Cardiac ventricle fibroblast (primary cell): ENCODE data around the gene SPSB2. TPM values are rescaled to one million over a fixed set of nuclear protein-coding genes. Genes with fewer than 3 reads are reported as not detected.

Experiments
- total RNA-seq: library from RNA; depleted of rRNA; stranded (reverse); fragments of >200 nt; gene quantifications from 2 replicates; pipeline ENCODE4 v1.2.3, GENCODE V29; 2015

SPSB2 gene, protein sequence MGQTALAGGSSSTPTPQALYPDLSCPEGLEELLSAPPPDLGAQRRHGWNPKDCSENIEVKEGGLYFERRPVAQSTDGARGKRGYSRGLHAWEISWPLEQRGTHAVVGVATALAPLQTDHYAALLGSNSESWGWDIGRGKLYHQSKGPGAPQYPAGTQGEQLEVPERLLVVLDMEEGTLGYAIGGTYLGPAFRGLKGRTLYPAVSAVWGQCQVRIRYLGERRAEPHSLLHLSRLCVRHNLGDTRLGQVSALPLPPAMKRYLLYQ
- 8.2 and 8.3 TPM in 2 replicates for total RNA-seq

DNA sequence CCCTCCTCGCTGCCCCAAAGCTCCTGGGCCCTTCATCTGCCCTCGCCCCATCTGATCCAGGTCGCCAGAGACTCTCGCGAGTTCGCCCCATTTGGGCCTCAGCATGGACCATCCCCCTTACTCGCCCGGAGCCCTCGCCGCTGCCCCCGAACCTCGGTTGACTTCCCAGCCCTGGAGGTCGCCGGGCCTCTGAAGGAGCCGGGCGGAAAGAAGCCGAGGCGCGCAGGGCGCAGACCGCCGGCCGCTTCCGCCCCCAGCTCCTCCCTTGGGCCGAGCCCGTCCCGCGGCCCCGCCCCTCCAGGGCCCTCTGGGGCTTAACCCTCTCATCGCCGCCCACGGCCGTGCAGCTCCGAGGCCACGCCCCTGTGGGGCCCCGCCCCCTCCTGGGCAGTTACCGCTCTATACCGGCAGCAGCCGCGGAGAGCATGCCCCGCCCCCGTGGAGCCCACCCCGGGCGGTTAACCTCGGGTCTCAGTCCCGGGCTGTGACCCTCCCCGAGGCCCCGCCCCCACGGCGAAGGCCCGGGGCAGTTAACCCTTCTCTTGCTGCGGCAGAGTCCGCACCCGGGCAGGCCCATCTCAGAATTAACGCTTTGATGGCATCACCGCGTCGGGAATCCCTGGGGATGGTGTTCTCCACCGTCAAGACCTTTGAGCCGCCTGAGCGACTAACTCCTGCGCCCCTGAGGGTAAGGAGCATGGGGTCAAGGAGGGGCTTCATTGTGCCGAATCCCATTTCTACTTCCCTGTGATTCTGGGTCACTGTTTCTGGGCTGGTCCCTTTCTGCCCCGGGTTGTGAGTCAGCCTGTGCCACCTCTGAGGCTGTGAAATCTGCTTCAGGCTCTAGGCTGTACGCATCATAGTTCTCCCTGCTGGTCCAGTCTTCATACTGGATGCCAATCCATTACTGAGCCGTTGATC, at the start of gene SPSB2:
SPSB2 (minus strand) TSS at position 210 of the 921 bp plus-strand sequence. CDS start 402 bp downstream, outside the sequence.

GRCh38 chr12:6914246-6914946, 41.3 kb upstream of the SPSB2 start, which contains the start of gene ENO2:
Gene ENO2 (plus strand): TSS chr12:6914580. CDS start chr12:6915833, 1,253 bp downstream.

GRCh38 chr12:6904280-6905276, 31.5 kb upstream of the SPSB2 start, which contains the start of gene LRRC23:
Gene LRRC23 (plus strand): TSS chr12:6904822. CDS start chr12:6905634, 812 bp downstream.

DNA sequence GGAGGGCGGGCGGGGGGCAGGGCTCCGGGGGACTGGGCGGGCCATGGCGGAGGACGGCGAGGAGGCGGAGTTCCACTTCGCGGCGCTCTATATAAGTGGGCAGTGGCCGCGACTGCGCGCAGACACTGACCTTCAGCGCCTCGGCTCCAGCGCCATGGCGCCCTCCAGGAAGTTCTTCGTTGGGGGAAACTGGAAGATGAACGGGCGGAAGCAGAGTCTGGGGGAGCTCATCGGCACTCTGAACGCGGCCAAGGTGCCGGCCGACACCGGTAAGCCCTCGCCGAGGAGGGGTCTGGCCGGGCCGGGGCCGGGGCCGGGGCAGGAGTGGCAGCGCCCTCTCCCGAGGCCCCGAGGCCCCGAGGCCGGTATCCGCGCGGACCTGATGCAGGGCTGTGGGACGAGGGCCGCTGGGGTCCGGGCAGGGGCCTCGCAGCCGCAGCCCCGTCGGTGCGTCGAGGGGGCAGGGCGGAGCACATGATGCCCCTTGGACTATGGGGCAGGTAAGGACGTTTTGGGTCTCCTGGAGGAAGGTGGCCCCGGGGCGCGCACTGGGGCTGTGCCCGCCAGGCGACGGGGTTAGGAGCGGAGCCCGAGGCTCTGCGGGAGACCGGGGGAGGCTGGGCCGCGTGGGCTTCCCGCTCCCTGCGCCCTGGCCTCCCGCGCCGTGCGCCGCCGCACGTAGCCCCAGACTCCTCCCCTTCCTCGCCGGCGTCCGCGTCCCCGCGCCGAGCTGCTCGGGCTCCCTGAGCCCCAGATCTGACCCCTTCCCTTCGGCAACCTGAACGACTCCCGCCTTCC, 5.5 kb downstream of the SPSB2 start, which contains the start of gene TPI1:
TPI1 (plus strand) TSS at position 119 of the 798 bp plus-strand sequence; CDS start at position 155, 36 bp downstream.

DNA sequence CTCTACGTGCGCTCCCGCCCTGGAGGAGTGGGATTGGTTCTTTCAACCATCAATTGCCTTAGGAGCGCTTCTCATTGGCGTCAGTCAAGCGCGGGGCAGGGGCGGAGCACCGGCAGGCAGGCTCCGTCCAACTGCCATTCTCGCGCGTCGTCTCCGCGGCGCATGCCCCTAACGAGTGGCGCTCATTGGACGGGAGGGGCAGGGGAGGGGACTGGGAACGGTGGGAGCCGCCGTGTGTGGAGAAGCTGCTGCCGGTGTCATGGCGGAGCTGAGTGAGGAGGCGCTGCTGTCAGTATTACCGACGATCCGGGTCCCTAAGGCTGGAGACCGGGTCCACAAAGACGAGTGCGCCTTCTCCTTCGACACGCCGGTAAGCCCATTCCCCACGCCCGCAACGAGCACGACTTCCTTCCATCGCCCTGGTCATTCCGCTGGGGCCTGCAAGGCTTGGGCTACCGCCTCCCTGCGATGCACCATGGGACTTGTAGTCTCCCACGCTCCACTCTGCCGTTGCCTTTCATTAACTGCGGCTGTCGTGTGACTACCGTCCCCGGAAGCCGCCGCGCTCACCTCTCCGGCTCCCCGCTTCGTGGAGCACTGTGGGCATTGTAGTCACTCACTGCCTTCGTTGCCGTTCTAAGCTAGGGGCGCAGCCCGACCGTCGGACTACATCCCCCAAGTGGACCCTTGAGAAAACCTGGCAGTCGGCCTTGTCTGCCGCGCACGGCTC, 21.0 kb downstream of the SPSB2 start, which contains the start of gene USP5:
USP5 (plus strand) TSS at position 230 of the 730 bp plus-strand sequence; CDS start at position 260, 30 bp downstream.

DNA sequence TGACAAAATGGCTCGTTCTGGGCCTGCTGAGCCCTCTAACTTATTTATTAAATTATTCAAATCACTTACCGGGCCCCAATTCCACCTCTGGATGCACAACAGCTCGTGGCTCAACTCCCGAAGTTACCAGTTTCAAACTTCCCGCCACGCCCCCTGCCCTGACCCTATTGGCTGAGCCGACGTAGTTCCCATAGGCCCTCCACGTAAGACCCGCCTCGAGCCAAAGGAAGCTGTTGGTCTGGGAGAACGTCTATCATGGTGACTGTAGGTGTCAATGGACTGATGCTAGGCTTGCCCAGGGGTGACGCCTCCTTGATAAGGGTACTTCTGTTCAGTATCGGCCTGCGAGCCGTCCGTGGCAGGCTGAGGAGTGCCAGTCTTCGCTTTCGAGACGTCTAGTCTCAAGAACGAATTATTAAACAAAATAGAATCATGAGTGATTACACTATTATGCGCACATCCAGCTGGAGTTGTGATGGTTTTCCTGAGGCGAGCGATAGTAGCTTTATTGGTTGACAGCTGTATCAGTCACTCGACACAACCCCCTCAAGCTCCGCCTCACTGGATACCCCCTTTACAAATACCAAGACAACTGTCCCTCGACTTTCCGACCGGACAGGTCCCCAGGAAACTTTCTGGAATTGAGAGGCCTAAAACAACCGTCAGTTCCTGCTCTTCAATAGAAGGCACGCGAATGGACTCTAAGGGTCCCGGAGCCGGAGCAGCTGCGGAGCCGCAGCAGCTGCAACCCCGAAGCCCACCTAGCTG, 21.8 kb downstream of the SPSB2 start, which contains the start of gene CDCA3:
CDCA3 (minus strand) TSS at position 134 of the 768 bp plus-strand sequence. CDS start 334 bp downstream, outside the sequence.

DNA sequence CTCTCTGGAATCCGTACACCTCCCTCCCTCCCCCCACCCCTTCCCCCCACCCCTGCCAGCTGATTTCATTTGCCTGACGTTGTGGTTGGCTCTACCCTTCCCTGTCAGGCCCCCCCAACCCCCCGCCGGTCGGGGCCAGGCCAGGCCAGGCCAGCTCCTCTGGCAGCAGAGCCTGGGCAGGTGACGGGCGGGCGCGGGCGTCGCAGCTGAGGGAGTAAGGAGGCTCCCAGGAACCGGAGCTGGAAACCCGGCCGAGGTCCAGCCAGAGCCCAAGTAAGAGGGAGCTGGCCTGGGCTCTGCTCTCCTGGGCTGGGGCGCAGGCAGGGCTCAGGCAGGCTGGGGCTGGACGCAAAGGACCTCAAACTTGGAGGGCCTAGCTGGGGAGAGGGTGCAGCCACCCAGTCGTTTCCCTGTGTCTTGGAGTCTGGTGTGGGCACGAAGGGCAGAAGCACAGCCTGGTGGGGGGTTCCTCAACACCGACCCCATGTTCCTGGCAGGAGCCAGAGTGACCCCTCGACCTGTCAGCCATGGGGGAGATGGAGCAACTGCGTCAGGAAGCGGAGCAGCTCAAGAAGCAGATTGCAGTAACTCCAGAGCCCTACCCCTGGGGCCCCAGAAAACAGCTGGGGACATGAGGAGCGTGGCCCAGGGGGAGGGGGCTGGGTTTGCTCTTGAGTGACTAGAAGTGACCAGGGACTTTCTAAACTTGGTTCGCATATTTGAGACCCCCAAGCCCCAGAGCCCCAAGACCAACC, 32.2 kb downstream of the SPSB2 start, which contains the start of gene GNB3:
GNB3 (plus strand) TSS at position 165 of the 755 bp plus-strand sequence; CDS start at position 528, 363 bp downstream.

GRCh38 chr12:6827982-6828780, 44.9 kb downstream of the SPSB2 start, which contains the start of gene P3H3:
Gene P3H3 (plus strand): TSS chr12:6828407. CDS start chr12:6828441, 34 bp downstream.

DNA sequence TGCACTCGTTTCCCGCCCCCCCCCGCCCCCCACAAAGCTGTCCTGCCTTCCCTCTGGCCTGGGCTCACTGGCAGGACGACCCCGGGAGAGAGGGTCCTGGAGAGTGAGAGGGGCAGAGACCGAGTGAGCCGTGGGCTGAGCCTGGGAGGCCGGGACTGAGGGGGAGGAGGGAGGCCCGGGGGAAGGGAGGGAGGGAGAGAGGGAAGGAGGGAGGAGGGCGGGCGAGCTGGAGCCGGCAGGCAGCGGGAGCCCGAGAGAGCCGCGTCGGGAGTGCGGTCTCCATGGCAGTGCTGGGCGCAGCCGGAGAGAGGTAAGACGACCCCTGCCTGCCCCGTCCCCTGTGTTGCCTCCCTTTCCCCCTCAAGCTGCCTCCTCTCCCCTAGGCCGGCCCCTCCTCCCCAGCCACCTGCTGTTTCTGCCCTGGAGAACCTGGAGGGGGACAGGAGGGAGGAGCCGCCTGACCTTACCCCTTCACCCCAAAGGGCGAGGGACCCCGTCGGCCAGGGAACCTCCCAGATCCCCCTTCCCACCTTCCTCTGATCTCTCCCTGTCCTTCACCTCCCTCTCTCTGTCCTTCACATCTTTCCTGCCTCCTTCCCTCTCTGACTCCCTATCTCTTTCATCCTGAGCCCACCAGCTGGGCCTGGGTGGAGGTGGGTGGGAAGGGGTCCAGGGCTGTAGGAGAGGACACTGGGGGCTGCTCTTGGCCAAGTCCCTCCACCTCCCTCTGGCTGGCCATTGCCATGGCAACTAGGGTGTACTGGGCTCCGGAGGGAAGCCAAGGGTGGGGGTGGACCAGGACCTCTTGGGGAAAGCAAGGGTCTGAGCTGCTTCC, 51.3 kb downstream of the SPSB2 start, which contains the start of gene GPR162:
GPR162 (plus strand) TSS at position 231 of the 835 bp plus-strand sequence. CDS start 2,078 bp downstream, outside the sequence.

Other genes starting within 250 kb of the SPSB2 start
- not detected in 2 replicates for gene LPAR5, start 237.3 kb downstream of the SPSB2 start, total RNA-seq
- gene ACRBP, start 225.9 kb downstream of the SPSB2 start, total RNA-seq, result 0.10 and 0.31 TPM in 2 replicates
- 39.3 TPM in 2 replicates for gene ING4, start 210.2 kb downstream of the SPSB2 start, total RNA-seq
- 20.0 and 20.5 TPM in 2 replicates for gene ZNF384, start 183.9 kb downstream of the SPSB2 start, total RNA-seq
- not detected in 2 replicates for gene PIANP, start 172.5 kb downstream of the SPSB2 start, total RNA-seq
- gene COPS7A, start 149.3 kb downstream of the SPSB2 start, total RNA-seq, result 74.9 and 87.5 TPM in 2 replicates
- 124 and 127 TPM in 2 replicates for gene MLF2, start 120.2 kb downstream of the SPSB2 start, total RNA-seq
- gene PTMS, start 106.9 kb downstream of the SPSB2 start, total RNA-seq, result 203 and 226 TPM in 2 replicates
- gene LAG3, start 100.8 kb downstream of the SPSB2 start, total RNA-seq, result 0.06 and 0.10 TPM in 2 replicates
- 0.49 and 0.75 TPM in 2 replicates for gene CD4, start 83.8 kb downstream of the SPSB2 start, total RNA-seq
- 1.0 and 2.2 TPM in 2 replicates for gene GPR162, start 51.5 kb downstream of the SPSB2 start, total RNA-seq
- gene P3H3, start 44.9 kb downstream of the SPSB2 start, total RNA-seq, result 66.9 and 86.2 TPM in 2 replicates
- 0.20 and 2.4 TPM in 2 replicates for gene GNB3, start 32.4 kb downstream of the SPSB2 start, total RNA-seq
- 0.88 and 1.8 TPM in 2 replicates for gene CDCA3, start 22.0 kb downstream of the SPSB2 start, total RNA-seq
- 43.2 and 48.2 TPM in 2 replicates for gene USP5, start 21.2 kb downstream of the SPSB2 start, total RNA-seq
- 800 and 891 TPM in 2 replicates for gene TPI1, start 5.8 kb downstream of the SPSB2 start, total RNA-seq
- gene LRRC23, start 31.5 kb upstream of the SPSB2 start, total RNA-seq, result 7.3 and 16.7 TPM in 2 replicates
- gene ENO2, start 41.3 kb upstream of the SPSB2 start, total RNA-seq, result 11.4 and 13.7 TPM in 2 replicates
- 74.3 and 74.9 TPM in 2 replicates for gene ATN1, start 54.7 kb upstream of the SPSB2 start, total RNA-seq
- not detected in 2 replicates for gene RNU7-1, start 70.5 kb upstream of the SPSB2 start, total RNA-seq
- 335 and 341 TPM in 2 replicates for gene C12orf57, start 70.7 kb upstream of the SPSB2 start, total RNA-seq
- gene PTPN6, start 78.1 kb upstream of the SPSB2 start, total RNA-seq, result 0.20 TPM in 1 of 2 replicates, not detected in the other
- gene PHB2, start 97.4 kb upstream of the SPSB2 start, total RNA-seq, result 189 and 216 TPM in 2 replicates
- gene EMG1, start 97.6 kb upstream of the SPSB2 start, total RNA-seq, result 20.2 and 22.3 TPM in 2 replicates
- gene LPCAT3, start 145.2 kb upstream of the SPSB2 start, total RNA-seq, result 32.1 and 35.9 TPM in 2 replicates
- gene C1S, start 187.4 kb upstream of the SPSB2 start, total RNA-seq, result 537 and 545 TPM in 2 replicates
- gene C1R, start 219.1 kb upstream of the SPSB2 start, total RNA-seq, result 903 and 1,151 TPM in 2 replicates
- 96.4 and 105 TPM in 2 replicates for gene C1RL, start 235.9 kb upstream of the SPSB2 start, total RNA-seq